ENCODE results near the gene GJC1.
A peak's percentile ranks its signal among the peaks of the same experiment; 100 is the strongest.

GJC1 gene

DNA sequence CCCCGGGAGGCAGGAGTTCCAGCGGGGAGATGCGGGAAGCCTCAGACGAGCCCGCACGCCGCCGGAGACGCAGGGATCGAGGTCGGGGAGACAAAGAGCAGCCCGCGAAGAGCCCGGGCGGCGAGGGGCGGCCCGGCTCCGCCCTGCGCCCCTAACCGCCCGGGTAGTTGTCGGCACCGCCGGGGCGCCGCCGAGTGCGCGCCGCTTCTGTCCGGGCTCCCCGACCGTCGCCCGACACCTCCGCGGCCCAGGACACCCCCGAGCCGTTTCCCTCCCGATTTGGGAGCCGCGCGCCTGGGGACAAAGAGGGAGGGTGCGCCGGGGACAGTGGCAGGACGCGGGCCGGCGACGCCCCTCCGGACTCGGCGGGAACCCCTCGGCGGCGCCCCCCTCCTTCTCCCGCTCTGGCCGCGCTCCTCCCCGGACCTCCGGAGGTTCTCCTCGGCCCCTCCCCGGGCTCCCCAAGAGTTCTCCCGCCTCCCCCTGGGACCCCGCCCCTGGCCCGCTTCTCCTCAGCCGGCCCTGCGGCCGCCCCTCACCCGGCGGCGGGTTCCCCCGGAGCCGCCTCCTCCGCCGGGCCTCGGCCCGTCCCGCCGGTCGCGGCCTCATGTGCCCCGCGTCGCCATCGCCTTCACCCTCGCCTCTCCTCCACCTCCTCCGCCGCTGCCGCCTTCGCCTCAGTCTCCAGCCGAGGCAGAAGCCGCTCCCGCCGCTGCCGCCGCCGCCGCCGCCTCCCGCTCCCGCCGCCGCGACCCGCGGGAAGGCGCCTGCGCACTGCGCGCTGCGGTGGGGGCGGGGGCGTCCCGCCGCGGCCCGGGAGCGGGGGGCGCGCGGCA is at the start of gene GJC1:
Gene GJC1 (minus strand): TSS at position 765 of the 836 bp plus-strand sequence. CDS start 24,470 bp downstream, outside the sequence.
- DNase-seq: no peak

DNA sequence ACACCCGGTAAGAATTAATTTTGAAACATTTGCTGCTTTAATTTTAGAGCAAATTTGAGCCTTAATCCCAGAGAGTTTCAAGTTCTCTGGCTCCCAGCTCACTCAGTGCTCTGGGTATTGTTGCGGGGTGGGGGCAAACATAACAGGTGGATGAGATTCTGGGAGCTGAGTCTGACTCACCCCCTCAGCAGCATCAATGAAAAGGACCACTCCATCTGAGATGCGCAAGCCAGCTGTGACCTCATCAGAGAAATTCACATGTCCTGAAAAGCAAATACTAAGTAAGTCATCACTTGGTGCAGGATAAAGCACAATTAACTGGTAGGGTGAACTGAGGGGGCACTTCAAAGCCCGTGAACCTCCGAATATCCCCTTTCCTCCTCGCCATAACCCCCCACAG is 49.3 kb upstream of the GJC1 start:
- no peak for DNase-seq

DNA sequence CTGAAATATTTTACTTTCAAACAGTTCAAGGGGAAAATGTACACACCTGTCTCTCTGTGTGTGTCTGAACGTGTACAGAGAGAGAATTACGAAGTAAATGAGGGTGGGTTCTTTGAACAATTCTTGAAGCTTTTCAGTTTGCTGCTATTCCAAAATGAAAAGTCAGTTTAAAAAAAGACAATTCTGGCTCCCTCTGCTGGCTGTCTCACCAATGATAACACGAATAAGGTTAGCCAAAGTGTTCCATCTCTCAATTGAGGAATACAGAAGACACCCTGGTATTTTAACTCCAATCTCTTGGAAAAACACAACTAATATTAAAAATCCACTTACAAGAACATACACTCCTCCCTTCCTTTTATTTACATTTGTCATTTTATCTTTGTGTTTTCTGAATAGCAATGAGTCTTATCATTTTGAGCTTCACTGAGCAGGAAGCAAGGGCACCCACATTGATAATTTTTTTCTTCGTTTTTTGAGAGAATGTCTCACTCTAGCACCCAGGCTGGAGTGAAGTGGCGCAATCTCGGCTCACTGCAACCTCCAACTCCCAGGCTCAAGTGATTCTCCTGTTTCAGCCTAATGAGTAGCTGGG is 48.6 kb upstream of the GJC1 start:
- DNase-seq: peak; percentile 62

DNA sequence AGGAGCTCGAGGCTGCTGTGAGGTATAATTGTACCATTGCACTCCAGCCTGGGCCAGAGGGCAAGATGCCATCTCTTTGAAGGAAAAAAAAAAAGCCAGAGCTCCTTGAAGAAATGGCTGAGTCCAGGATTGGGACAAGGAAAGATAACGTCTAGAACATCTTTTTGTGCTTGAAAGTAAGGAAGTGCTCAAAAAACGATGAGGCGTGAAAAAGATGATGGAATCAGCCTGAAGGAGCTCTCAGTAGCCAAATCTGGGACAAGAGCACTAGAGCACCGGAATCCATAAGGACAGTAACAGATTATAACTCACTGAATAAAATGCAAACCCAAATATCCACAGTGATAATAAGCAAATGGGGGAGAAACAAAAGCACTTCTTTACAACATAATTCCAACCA is 47.0 kb upstream of the GJC1 start:
- DNase-seq: no peak

DNA sequence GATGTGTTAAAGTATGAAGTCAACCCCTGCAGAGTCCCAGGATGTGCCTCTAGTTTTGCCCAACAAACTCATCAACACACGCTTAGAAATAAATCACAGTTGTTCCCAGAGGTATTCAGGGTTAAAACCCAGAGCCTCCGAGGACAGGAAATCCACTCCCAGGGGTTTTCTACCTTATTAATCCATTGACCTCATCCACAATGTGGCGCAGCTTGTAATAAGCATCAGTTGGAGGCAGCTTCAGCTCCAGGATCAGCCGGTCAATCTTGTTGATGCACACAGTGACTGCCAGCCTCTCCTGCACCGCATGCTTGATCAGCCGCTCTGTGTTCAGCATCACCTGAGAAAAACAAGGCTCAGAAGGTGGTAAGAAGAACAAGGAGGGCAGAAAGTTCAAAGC is 45.7 kb upstream of the GJC1 start:
- DNase-seq: no peak

DNA sequence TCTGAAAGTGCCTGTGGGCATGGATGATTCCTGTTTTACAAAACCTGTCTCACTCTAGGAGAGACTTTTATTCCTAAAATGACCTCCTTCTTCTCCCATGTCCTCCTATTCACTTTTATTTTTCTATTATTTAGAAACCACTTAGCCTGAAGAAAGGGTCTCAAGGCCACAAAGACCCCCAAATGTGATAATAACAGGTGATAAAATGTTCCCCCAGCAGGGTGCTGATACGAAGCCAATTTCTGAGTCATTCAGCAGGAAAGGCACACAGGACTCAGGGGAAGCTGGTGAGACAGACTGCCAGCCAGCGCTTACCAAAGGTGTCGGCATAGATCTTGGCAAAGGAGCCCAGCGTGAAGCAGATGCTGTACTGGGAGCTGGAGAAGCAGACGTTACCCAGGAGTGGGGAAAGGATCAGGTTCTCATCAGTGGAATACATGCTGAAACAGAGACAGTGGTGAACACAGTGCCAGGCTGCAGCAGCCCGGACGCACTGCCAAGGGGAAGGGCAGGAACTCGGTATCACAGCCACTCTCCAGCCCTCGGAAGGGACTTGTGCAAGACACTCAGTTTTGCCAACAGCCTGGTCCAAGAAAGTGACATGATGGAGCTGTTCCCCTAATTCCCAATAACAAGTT is 42.2 kb upstream of the GJC1 start:
- no peak for DNase-seq

DNA sequence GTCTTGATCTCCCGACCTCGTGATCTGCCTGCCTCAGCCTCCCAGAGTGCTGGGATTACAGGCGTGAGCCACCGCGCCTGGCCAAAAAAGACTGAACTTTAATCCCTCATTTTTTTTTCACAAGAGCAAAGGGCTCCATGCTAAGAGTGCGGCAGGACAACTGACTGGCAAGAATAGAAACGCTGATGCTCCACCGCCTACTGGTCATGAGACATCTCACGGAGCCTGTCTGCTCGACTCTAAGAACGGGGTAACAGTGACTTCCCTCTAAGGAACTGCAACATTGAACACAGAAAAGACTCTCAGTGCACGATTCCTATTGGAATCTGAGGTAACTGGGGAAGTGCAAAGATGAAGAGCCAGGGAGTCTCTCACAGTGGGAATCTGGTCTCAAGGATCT is 41.5 kb upstream of the GJC1 start:
- DNase-seq: no peak

DNA sequence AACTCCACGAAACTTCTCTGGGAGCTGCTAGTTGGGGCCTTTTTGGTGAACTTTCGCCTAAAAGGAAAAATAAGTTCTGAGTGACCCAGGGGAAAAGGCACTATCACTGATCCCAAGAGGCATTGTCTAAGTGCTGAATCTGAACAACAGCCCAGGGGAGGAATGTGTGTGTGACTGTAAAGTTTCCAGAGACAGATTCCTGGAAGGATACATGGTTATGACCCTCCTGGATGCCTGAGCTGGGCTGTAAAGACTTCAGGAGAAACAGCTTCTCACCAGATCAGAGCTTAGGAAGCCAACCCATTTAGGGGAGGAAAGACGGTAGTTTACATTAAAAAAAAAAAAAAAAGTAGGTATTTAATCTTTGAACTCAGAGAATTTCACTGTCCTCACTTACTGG is 37.8 kb upstream of the GJC1 start:
- no peak for DNase-seq

DNA sequence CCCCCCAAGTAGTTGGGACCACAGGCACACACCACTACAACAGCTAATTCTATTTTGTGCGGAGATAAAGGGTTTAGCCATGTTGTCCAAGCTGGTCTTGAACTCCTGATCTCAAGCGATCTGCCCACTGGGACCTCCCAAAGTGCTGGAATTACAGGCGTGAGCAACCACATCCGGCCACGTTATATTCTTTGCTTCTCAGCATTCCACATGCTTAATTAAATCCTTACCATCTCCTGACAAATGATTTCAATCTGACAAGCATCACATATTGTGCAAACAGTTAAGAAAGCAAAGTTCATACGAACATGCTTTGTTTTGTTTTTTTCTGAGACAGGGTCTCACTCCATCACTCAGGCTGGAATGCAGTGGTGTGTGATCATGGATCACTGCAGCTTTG is 35.8 kb upstream of the GJC1 start:
- DNase-seq: no peak

DNA sequence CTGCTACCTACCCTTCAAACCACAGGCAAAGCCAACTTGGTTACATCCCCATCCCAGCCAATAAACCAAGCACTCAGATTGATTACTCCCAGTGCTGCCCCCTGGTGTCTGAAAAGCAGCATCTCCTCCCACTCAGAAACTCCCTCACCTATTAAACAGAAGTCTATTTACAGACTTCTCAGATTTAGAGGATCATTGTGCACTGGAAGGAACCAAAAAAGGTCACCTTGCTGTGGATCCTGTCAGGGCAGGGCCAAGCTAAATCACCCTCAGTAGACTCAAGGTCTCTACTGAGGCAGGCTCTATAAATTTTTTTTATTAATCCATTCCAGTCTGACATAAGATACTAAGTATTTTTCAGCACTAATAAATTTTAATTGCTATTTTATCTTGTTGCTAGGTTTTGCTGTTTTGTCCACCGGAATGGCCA is 35.2 kb upstream of the GJC1 start:
- DNase-seq: peak; percentile 75

DNA sequence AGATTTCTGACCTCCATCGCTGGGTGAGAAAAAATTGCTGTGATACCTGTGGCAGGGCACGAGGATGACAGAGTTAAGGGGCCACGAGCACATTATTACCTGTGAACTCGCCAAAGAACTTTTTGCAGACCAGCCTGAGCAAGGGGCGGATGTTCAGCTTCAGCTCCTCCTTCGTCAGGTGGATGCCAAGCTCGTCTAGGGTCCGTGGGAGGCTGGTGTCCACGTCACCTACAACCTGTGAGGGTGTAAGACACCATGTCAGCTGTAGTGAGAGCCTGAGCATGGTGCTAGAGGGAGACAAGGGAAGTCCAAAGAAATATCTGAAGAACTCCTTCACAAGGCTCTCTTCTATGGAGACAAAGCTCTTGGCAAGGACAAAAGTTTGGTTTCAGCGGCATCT is 34.7 kb upstream of the GJC1 start:
- no peak for DNase-seq

DNA sequence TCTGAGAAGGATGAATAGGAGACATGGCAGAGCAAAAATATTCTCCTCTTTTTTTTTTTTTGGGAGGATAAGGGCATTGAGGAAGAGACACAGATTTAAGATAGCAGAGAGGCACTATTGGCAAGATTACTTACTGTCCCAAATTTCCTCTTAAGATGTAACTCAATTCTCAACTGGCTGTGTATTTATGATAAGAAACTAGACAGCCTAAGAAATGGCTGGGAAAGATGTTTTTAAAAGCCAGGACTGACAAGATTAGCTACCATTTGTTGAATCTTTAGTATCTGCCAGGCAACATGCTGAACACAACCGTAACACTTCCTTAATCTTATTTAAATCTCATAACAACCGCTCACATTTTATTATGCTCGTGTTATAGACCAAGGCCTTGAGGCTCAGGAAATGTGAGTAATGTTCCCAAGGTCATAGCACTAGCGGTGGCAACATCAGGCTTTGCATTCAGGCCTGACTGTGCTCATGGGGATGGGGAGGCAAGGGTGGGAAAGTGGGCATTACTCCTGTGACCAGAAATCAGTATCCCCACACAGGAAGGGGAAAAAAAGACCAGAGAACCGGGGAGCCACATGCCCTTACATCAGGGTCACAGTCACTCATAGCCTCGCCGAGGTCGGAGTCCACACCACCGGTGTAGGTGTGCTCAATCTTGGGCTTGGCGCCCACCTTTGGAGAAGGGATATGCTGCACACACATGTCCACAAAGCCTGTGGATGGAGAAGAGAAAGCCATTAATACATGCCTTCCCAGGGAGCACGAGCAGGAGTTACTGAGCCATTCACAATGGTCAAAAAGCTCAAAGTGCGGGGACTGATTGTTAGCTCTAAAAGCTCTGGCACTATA is 33.2 kb upstream of the GJC1 start:
- no peak for DNase-seq

DNA sequence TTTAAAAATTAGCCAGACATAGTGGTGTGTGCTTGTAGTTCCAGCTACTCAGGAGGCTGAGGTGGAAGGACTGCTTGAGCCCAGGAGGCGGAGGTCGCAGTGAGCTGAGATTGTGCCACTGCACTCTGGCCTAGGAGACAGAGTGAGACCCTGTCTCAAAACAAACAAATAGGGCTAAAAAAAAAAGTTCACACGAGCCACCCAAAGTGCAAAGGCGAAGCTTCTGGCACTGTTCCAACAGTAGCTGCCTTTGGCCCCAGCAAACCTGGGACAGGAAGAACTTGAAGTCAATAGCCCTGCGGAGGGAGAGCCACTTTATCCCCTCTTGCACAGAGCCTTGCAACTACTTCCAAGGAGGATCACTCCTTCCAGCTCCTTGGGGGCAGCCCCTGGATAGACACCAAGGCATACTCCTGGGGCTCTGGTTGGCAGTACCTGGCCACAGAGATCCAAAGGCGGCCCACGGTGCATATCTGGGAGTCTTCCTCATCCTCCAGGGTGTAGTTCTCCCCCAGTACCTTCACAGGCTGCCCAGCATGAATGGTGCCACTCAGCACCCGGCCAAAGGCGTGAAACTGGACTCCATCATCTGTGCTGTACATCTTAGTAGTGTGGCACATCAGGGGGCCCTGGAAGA is 32.3 kb upstream of the GJC1 start:
- DNase-seq: no peak

DNA sequence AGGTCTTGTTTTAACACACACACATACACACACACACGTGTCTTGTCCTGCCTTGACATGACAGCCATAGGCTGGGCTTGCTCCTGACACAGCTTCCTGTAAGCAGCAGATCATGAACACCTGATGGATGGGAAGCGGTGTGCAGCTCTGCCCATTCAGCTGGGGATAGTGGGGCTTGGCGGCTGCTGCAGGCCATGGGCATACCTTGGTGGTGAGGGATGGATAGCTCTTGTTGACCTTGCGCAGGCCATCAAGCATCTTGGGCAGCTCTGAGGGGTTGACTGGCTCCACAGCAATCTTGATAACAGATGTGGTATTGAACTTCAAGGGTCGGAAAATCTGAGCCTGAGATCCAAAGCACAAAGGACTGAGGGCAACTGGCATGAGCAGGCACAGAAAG is 29.6 kb upstream of the GJC1 start:
- DNase-seq: no peak

DNA sequence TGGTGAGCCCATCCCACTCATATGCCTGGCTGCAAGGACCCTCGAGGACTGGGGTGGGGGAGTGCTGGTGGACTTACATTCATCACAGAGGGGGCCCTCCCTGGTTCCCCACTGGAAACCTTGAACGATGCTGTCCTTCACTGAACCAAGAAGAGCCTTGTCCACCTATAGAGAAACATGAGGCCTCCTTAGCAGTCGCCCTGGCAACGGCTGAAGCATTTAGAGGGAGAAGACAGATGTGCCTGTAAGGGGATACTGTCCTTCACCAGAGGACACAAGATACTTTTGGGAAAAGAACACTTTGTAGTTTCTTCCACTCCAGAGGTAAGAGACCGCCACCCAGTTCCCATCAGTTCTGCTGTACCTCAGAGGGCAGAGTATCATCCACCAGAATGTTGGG is 24.1 kb upstream of the GJC1 start:
- no peak for DNase-seq

DNA sequence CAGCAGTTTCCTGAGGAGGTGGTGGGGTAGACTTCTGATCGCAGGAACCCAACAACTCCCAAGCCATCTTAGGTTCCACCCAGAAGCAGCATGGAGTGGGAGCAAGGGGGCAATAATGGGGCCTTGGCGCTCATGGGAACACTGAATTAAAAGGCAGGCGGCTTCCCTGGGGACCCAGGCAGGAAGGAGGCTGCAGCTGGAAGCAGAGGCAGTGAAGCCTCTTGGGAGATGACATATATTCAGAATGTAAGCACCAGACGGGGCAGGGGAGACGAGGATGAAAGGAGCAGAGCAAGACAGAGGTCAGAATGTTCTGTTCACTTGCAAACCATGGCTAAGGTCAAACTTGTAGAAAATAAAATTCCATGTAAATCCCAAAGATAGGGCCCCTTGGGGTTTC is 20.5 kb upstream of the GJC1 start:
- no peak for DNase-seq

DNA sequence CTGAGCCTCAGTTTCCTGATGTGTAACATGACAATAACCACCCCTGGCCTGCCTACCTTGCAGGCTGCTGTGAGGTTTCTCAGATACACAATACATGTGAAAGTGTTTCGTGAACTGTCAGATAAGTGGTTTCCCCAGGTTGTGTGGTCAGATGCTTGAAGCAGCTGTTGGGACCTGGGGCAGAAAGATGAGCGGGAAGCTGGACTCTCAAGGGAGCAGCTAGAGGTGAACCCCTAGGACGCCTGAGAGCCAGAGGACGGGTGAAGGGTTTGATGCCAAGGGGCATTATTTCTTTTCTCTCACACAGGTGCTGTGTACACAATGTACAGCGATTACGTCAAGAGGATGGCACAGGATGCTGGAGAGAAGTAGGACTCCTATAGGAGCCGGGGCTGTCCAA is 19.9 kb upstream of the GJC1 start:
- DNase-seq: no peak

DNA sequence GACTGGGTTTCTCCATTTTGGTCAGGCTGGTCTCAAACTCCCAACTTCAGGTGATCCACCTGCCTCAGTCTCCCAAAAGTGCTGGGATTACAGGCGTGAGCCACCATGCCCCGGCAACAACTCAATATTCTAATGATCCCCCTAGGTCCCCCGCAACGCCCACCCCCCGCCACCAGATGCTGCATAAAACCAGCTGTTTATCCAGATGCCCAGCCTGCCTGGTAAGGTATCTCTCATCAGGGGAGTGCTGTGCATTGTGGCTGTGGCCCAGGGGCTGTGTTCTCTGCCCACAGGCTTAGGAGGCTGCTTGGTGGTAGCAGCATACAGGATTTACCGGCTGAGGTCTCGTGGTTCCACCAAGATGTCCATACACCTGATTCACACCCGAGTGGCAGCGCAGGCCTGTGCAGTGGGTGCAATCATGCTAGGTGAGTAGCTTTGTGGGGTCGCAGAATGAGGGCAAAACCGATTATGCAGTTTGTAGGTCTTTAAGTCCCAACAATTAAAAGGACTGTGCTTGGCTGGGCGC is 18.9 kb upstream of the GJC1 start:
- no peak for DNase-seq

DNA sequence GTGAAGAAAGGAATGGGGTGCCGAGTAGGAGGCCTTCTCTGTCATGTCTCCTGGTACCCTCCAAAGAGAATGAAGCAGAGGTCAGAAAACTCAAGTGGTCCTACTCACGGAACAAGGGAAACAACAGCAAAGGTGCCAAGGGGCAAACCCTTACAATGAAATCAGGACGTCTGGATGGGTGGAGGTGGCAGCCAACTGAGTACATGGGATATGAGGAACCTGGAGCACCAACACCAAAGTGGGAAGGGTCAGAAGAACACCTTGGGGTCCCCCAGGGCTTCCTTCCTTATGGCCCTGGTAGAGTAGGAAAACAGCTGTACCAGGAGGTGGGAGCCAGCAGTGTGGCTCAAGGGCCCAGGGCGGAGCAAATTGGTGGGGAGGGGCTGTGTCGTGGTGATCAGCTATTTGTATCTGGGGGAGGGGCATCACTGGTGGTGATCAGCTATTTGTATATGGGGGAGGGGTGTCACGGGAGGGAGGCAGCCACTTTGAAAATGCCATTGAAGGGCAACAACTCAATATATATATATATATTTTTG is 18.2 kb upstream of the GJC1 start:
- DNase-seq: no peak

DNA sequence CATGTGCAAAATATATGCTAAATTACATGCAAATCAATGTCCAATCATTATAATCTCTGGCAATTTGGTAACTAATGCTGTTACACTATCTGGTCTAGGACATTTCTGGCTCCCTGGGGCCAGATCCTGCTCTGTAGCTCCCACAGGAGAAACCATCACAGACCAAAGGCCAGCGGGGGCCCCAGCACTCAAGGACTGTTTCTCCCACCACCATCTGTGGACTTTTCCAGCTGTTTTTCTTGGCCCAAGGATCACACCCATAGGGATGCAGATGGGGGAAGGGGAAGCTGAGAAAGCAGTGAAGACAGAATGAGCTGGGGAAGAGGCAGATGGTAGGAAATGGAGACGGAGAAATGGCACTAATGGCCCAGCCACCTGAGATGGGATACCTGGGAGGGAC is 17.5 kb upstream of the GJC1 start, which contains the start of gene HIGD1B:
Gene HIGD1B (plus strand): TSS at position 298 of the 400 bp plus-strand sequence. CDS start 270 bp downstream, outside the sequence.
- DNase-seq: no peak

DNA sequence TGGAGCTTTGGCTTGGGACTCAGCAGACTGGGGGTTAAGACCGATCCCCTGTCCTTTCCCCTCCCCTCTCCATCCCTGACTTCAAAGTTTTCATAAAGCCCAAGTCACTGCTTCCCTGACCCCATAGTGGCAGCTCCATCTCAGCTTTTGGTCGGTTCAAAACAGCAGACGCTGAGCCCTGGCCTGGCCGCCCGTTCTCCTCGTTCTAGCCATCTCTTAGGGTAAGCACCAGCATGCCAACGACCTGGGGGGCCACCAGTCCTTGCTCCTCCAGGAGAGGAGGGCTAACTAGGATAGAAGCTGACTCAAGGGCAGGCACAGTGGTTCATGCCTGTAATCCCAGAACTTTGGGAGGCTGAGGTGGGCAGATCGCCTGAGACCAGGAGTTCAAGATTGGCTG is 16.1 kb upstream of the GJC1 start:
- DNase-seq: no peak

DNA sequence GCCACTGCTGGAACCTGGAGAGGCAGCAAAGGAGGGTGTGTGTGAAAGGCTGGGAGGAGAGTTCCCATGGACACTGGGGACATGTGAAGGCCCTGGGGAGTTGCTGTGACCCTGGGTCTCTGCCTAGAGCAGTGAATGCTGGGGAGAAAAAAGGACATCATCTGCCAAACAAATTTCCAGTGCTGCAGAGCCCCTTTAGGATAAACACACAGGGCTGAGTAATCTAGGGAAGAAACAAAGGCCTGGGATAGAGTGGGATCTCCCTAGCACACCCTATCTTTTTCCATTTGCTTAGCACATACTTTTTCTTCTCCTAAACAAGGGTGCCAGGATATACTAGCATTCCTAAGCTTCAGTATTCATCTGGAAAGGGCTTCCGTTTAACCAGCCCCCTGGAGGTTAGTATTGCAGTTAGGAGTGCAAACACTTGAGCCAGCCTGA is 14.3 kb upstream of the GJC1 start:
- DNase-seq: no peak
